Activated CD4-positive, alpha-beta T cell treated with anti-CD3 and anti-CD28 coated beads for 24 hours (primary cell): Measurements from ENCODE around the gene STXBP6.
"Not testable (repeated sequence)": the region's sequence is repeated elsewhere in the genome, so short reads cannot be mapped to it uniquely, and the experiment has no call there.

Source experiments
- DNase-seq, 2 donors: peaks; one replicate each; pipeline ENCODE4 v3.0.0-alpha.2; 2020; ENCODE audit warnings: low read depth in 2 of 2

Gene STXBP6

GRCh38 chr14:24802236-24802635 is 247.7 kb downstream of the STXBP6 start:
- DNase-seq, result no peak

GRCh38 chr14:24801024-24801423 is 248.9 kb downstream of the STXBP6 start:
- DNase-seq, result no peak

DNA sequence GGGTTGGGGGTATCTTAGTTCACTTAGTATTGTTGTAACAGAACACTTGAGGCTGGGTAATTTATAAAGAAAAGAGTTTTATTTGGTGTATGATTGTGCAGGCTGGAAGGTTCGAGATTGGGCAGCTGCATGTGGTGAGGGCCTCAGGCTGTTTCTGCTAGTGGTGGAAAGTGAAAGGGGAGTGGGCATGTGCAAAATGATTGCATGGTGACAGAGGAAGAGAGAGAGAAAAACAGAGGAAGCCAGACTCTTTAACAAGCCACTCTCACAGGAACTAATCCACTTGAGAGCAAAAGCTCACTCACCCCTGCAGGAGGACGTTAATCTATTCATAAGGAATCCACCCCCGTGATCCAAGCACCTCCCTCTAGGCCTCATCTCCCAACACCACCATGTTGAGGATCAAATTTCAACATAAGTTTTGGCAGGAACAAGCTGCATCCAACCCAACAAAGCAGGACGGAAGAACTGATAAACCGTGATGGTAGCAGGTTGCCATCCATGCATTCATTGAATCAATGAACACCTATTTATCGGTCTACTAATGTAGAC is 251.0 kb downstream of the STXBP6 start:
- DNase-seq, result no peak

DNA sequence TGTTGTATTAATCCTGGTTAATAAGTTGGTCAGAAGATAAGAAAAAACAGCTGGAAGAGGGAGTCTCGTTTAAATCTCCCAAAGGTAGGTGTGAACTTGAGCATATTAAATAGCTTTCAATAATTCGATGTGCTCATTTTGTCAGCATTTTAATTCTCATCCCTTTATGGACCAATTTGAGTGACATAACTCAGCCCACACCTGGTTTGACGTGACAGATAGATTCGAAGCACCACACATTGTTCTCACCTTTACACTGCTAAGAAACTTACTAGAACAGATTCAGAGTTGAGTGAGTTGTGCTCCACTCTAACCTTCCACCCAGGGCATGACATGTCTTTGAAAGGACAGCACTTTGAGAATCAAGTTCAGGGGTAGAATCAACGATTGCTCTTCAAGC is 254.5 kb downstream of the STXBP6 start:
- no peak for DNase-seq

DNA sequence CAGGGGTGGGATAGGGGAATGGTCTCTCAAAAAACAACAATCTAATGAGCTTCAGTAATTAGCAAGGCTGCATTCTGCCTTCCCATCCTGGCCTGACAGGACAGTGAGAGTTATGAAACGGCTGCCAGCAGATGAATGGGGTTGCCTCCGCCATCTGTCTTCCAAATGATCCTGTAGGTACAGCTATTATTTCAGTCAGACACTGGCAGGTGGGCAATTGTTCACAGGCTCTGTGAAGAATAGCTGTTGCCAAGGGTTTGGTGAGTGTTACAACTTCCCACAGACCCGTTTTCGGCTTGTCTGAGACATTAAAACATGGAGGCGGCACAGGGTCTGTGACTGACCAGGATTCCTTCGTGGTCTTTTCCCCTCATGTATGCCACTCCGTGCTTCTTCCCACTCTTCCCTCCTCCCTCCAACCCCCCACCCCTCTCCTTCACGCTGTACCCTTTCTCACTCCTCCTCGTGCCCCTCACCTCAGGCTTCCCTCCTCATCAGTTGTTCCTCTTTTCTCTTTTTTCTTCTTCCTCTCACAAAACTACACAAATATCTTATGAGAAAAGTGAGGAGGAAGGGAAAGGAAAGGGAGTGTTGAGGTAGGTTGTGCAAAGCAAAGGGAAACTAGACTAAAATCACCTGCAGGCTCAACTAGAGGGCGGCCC is 255.2 kb downstream of the STXBP6 start:
- no peak for DNase-seq

GRCh38 chr14:24790196-24790595 is 259.8 kb downstream of the STXBP6 start:
- DNase-seq, result no peak

DNA sequence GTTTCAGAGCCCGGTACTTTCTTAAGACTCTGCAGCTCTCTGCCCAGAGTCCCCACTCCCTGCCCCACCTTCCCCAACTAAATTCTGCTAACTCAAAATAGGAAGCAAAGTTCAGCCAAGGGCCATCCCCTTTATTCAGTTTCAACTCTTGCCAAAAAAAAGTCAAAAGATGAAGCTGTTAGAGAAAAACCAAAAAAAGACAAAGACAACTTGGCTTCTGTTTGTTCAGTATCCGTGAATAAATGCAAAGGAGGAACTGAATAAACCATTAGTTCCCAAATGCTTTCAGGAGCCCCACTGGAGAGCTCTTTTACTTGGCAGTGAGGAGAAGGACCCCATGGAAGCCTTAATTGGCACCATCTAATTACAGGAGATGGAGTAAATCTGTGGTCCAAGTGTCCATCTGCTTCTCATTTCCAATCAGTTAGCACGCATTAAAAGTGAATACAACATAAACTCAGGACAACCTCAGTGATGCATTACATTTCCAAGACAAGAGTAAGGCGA is 260.5 kb downstream of the STXBP6 start:
- no peak for DNase-seq

DNA sequence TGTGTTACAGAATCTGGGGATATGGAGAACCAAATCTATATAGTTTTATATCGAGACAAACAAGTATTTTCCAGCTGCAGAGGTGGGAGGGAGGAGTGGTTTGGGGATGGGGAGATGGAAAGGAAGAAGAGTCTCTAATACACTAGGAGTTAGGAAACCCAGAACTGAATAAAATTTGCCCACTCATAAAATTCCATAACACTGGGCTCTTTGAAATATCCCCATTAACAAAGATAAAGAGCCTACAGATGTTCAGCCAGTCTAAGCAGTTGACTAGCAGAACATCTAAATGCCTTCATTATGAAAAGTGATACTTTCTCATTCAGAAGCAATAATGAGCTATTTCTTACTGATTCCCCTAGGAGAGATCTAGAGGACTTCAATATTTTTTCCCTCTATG is 264.2 kb downstream of the STXBP6 start:
- DNase-seq, result no peak

- no peak for DNase-seq
Measured at GRCh38 chr14:24784981-24785380, 265.0 kb downstream of the STXBP6 start.

GRCh38 chr14:24783791-24784190 is 266.2 kb downstream of the STXBP6 start:
- DNase-seq, result no peak

GRCh38 chr14:24780281-24780680 is 269.7 kb downstream of the STXBP6 start:
- no peak for DNase-seq

DNA sequence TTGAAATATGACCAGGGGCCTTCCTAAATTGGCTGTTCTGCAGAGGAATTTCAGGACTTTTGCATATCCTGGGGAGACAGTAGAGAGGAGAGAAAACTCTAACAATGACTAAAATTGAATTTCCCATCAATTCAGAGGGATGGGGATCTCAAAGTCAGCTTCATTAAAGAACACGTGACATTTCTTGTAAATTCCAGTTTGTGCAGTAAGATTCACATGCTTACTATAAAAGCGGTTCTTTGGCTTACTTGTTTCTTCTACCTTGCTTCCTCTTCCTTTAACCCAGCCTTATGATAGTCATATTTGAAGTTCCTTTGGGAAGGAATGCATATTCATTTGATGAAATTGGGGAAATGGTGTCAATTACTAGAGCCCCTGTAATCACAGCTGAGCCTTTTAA is 272.3 kb downstream of the STXBP6 start:
- no peak for DNase-seq

DNA sequence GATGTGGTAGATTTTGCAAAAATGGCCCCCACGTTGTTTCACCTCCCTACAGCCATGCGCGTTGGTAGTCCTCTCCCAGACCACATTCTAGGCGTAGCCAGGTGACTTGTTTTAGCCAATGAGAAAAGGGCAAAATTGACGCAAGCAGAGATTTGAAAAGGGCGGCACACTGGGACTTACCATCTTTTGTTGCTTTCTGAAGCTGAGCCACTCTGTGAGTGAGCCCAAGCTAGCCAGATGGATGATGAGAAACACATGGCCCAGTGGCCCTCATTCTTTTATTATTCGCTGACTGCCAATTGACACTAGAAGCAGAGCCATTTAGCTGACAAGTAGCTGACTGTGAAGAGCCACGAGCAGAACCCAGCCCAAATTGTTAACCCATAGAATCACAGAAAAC is 274.0 kb downstream of the STXBP6 start:
- no peak for DNase-seq

GRCh38 chr14:24774187-24774915 is 275.6 kb downstream of the STXBP6 start:
- no peak for DNase-seq

DNA sequence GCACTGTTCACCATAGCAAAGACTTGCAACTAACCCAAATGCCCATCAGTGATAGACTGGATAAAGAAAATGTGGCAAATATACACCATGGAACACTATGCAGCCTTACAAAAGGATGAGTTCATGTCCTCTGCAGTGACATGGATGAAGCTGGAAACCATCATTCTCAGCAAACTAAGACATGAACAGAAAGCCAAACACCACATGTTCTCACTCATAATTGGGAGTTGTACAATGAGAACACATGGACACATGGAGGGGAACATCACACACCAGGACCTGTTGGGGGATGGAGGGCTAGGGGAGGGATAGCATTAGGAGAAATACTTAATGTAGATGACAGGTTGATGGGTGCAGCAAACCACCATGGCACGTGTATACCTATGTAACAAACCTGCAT is 276.4 kb downstream of the STXBP6 start:
- not testable (repeated sequence) for DNase-seq

- no peak for DNase-seq
Measured at GRCh38 chr14:24766434-24766833, 283.5 kb downstream of the STXBP6 start.

DNA sequence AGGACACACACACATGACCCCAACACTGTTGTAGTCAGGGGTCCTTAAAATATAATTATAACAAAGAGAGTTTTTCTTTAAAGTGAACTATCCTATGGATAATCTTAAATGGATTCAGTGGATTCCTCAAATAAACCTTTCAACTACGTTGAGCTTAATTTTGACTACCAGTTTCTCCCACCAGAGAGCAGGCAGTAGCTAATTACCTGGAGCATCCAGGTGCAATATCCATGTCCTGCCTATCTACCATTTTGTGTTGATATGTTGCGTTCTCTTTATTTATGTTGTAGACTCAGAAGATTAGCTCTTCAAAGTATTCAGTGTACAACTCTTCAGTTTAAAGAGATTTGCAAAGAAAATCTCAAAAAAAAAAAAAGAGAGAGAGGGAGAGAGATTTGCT is 288.8 kb downstream of the STXBP6 start:
- DNase-seq, result no peak
